Left colon (tissue), 2 donors: ENCODE data around the gene TBX5. TPM values are rescaled to one million over a fixed set of nuclear protein-coding genes. Genes with fewer than 3 reads are reported as not detected.

Source experiments
- ATAC-seq: fragments of 200-7000 bp; cut with Tn5 transposase; one replicate; pipeline ENCODE4 v1.9.1; 2020; ENCODE audit warnings: mild to moderate bottlenecking, moderate library complexity
- DNase-seq, 2 donors: peaks; one replicate each; pipeline ENCODE4 v3.0.0-alpha.2; 2020
- intact Hi-C, 2 donors: fragments of 100-400 bp; cut with DNase I in 1 of 2; cut with micrococcal nuclease in 1 of 2; formaldehyde crosslinking; loops; one replicate each; pipeline versions ENCODE4 v1.11.2 to v1.14.0; 2022; cut with DNase I, micrococcal nuclease
- long read RNA-seq: library from polyadenylated mRNA; unstranded; transcript quantifications from one replicate; pipeline ENCODE4 v2.0.0, GENCODE V29; 2021
- total RNA-seq, 2 donors: library from RNA; stranded (reverse); fragmentation: NEBNext Ultra II Directional; extraction: Animal tissue kit (Norgen Biotek cat#: 25700); gene quantifications; one replicate each; pipeline ENCODE4 v1.2.1, GENCODE V29; 2021
- donor health status: DM: no; HTN: no; CAD: no.
- donor health status: DM: yes; HTN: yes; CAD: no.

The TBX5 gene
- not detected for total RNA-seq
- long read RNA-seq = 0 reads

GRCh38 chr12:114405519-114406271 lies at the start of gene TBX5:
Gene TBX5, minus strand, starts transcription at chr12:114406144. Its CDS starts 2,246 bp downstream, at chr12:114403898.
- ATAC-seq (no peak), DNase-seq (no peak)
- intact Hi-C loops = no loop called here

DNA sequence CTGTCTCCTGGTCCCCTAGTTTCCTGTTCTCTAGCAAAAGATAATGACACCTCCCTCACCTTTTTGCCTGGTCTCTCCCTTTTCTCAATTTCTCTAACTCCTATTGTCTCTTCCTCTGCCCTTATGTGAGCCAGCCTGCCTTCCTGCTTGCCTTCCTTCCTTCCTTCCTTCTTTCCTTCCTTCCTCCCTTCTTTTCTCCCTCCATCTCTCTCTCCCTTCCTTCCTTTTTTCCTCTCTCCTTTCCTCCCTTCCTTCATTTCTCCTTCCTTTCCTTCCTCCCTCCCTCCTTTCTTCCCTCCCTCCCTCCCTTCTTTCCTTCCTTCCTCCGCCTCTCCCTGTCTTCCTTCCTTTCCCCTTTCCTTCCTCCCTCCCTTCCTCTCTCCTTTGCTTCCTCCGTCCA lies 45.7 kb upstream of the TBX5 start:
- DNase-seq (no peak), ATAC-seq (no peak)
- intact Hi-C loops = no loop called here

DNA sequence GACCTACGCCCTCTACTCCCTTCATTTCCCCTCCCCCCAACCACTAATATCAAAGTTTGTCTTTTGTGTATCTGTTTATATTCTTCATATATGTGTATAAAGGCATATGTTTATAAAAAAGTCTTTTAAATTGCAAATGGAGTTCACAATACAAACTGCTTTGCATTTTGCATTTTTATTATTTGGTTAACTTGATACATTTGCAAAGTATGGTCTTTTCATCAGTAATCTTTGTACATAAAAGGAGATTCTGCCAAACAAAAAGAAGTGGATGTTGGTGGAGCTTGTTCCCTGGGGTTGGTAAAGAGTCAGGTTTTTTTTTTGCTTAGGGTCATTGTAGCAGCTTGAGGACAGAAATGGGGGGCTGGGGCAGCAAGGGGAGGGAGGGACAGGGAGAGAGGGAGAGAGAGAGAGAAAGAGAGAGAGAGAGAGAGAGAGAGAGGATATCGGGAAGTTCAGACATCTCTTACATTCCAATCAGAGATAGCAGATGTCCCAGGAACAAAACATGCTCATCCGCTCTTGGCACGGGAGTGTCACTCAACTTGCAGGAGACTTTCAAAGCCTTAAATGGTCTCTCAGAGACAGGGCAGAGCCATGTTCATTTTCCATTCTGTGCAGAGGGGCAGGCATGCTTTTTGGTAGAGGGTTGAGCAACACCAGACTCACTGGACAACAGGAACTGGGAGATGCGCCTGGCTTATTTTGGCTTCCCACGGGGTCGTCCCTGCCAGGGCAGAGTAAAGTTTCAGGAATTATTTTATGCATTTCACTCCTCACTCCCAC lies 44.8 kb upstream of the TBX5 start:
- DNase-seq = no peak
- no peak for ATAC-seq
- intact Hi-C loops = no loop called here

GRCh38 chr12:114450019-114450418 lies 44.1 kb upstream of the TBX5 start:
- ATAC-seq = no peak
- intact Hi-C loops = no loop called here
- no peak for DNase-seq

- intact Hi-C loops = no loop called here
- DNase-seq = no peak
- ATAC-seq = no peak
Observed at GRCh38 chr12:114448618-114448933, 42.6 kb upstream of the TBX5 start.

- intact Hi-C loops = no loop called here
- ATAC-seq = no peak
- no peak for DNase-seq
Observed at GRCh38 chr12:114447799-114448617, 42.1 kb upstream of the TBX5 start.

GRCh38 chr12:114447274-114447716 lies 41.4 kb upstream of the TBX5 start:
- intact Hi-C loops = no loop called here
- no peak for ATAC-seq
- DNase-seq = no peak

- intact Hi-C loops = no loop called here
- DNase-seq = no peak
Observed at GRCh38 chr12:114445401-114446323, 39.7 kb upstream of the TBX5 start.

DNA sequence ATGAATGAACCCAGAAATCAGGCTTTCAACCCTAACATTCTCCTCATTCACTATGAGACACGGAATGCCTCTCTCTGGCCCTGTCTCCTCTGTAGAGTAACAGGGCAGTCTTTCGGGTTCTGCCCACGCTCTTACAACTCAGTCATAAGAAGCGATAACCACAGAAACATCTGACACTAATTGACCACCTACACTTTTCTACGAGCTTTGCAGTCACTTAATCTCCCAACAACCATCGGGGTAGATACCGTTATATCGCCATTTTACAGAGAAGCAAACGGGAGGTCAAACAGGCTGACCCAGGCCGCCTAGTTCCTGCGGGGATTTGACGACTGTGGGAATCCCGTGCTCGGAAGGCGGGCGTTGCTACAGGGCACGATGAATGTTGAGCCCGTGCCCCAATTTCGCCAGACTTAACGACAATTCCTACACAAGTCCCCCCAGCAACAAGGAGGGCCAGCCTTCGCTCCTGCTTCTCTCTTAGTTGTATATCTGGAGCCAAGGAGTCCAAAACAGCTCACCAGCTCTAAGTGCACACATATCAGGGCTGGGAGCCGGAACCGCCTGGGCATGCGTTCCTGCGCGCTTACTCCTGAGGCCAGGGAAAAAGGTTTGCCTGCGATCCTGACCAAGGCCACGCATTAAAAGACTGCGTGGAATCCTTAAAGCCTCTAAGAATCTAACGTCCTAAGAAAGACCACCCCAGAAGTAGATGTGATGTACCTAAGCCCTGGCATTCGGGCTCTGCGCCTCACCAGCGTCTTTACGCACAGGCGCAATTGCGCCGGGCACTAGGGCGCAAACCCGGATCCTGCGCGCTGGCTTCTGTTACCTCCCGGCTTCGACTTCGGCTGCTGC lies 38.7 kb upstream of the TBX5 start:
- DNase-seq (no peak), ATAC-seq (no peak)
- intact Hi-C loops = no loop called here

More at GRCh38 chr12:114445401-114446323, 39.7 kb upstream of the TBX5 start:
- no peak for ATAC-seq

- no peak for ATAC-seq
- intact Hi-C loops = no loop called here
- no peak for DNase-seq
Observed at GRCh38 chr12:114443607-114444421, 37.9 kb upstream of the TBX5 start.

DNA sequence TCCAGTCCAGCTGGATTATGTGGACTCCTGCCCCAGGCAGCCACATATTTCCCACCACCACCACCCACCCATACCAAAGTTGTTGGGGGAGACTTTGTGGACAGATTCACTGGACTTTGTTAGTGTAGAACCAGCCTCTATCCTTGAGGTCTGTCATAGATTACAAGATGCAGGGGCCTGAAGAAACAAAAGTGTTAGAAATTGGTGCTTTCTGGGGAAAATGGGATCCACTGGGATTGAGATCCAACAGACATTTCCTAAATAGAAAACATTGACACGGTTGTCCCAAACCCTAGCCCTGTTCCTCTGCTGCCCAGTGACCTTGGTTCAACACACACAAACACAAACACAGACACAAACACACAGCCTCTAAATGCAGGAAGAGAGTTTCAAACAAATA lies 36.6 kb upstream of the TBX5 start:
- ATAC-seq (no peak), DNase-seq (no peak)
- intact Hi-C loops = no loop called here

GRCh38 chr12:114441545-114441944 lies 35.6 kb upstream of the TBX5 start:
- no peak for ATAC-seq
- intact Hi-C loops = no loop called here
- DNase-seq = no peak

- ATAC-seq (no peak), DNase-seq (no peak)
- intact Hi-C loops = no loop called here
Observed at GRCh38 chr12:114441039-114441383, 35.1 kb upstream of the TBX5 start.

DNA sequence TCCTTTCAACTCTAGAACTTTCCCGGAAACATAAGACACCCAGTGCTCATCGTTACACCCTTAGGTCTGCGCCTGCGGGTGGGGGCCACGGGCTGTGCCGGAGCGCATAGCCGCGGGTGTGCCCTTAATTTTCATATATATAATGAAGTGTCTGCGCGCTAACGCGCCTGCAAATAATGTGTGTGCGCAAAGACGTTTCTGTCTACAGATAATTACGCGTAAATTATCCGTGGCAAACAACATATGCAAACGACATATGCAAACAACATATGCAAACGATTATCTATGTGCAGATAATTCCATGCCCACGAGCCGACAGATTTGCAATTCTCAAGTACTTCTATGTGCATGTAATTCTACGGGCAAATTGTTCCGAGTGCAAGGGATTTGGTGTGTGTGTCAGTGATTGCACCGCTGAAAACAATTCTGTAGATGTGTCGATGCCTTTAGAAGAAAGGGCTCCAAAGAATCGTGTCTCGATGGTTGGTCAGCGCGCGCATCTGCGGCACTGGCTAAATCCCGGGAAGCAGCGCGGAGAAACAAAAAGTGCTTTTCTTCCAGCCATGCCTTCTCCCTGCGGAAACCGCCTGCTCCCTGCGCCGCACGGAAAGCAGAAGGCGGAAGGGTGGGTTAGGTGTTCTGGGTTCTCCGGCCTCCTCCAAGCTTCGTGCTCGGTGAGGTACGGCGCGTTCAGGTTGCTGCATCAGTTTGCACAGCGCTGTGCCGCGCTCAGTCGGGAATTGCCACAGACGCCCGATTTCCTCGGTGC lies 34.5 kb upstream of the TBX5 start:
- intact Hi-C loops = no loop called here
- DNase-seq (no peak), ATAC-seq (no peak)

GRCh38 chr12:114439817-114440216 lies 33.9 kb upstream of the TBX5 start:
- intact Hi-C loops = no loop called here
- ATAC-seq (no peak), DNase-seq (no peak)

DNA sequence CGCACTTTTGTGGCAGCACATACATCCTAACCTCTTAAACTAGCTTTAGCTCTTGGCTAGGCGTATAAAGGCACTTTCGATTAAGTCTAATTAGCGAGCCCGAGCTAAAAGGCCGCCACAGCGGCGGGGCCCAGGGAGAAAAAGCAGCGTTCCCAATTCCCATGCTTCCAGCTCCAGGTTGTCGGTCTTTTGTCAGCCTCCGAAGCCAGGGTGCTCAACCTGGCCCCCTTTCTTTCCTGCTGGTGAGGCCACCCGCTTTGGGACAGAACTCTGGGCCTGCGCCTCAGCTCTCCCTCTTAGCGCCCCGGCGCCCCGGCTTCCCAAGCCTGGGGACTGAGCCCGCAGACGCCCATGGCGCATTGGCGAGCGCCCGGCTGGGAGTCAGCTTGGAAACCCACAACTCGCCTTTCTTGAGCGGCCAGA lies 33.3 kb upstream of the TBX5 start:
- ATAC-seq = no peak
- DNase-seq = no peak
- intact Hi-C loops = no loop called here
